Stimulated activated CD8-positive, alpha-beta memory T cell treated with anti-CD3 and anti-CD28 coated beads, Interleukin-15, amount 100 ng/mL, for 1 hour (primary cell): ENCODE results near the gene GRIA1.

Experiments used
- DNase-seq: peaks from one replicate; pipeline ENCODE4 v3.0.0-alpha.2; 2020; ENCODE audit warnings: low read depth

Gene GRIA1

GRCh38 chr5:153780876-153781705 lies 290.6 kb downstream of the GRIA1 start:
- no peak for DNase-seq

GRCh38 chr5:153782589-153783361 lies 292.3 kb downstream of the GRIA1 start:
- no peak for DNase-seq

- no peak for DNase-seq
Measured at GRCh38 chr5:153783362-153783658, 292.8 kb downstream of the GRIA1 start.

GRCh38 chr5:153784277-153784676 lies 293.8 kb downstream of the GRIA1 start:
- no peak for DNase-seq

GRCh38 chr5:153791339-153791738 lies 300.9 kb downstream of the GRIA1 start:
- no peak for DNase-seq

- no peak for DNase-seq
Measured at GRCh38 chr5:153792305-153792704, 301.8 kb downstream of the GRIA1 start.

- DNase-seq: no peak
Measured at GRCh38 chr5:153793699-153794098, 303.2 kb downstream of the GRIA1 start.

- no peak for DNase-seq
Measured at GRCh38 chr5:153794327-153794726, 303.9 kb downstream of the GRIA1 start.

GRCh38 chr5:153796527-153796926 lies 306.1 kb downstream of the GRIA1 start:
- no peak for DNase-seq

- DNase-seq: no peak
Measured at GRCh38 chr5:153797484-153797883, 307.0 kb downstream of the GRIA1 start.

- DNase-seq: no peak
Measured at GRCh38 chr5:153798830-153799229, 308.4 kb downstream of the GRIA1 start.

- no peak for DNase-seq
Measured at GRCh38 chr5:153799466-153799865, 309.0 kb downstream of the GRIA1 start.

GRCh38 chr5:153802050-153802821 lies 311.8 kb downstream of the GRIA1 start:
- DNase-seq: no peak

- no peak for DNase-seq
Measured at GRCh38 chr5:153807801-153808200, 317.3 kb downstream of the GRIA1 start.

- no peak for DNase-seq
Measured at GRCh38 chr5:153809166-153809565, 318.7 kb downstream of the GRIA1 start.

GRCh38 chr5:153813901-153814300 lies 323.4 kb downstream of the GRIA1 start:
- DNase-seq: no peak

- DNase-seq: no peak
Measured at GRCh38 chr5:153816870-153817269, 326.4 kb downstream of the GRIA1 start.

- no peak for DNase-seq
Measured at GRCh38 chr5:153818626-153819025, 328.2 kb downstream of the GRIA1 start.

- no peak for DNase-seq
Measured at GRCh38 chr5:153823036-153823435, 332.6 kb downstream of the GRIA1 start.

- DNase-seq: no peak
Measured at GRCh38 chr5:153824909-153825308, 334.4 kb downstream of the GRIA1 start.

- DNase-seq: no peak
Measured at GRCh38 chr5:153827397-153827796, 336.9 kb downstream of the GRIA1 start.

- DNase-seq: no peak
Measured at GRCh38 chr5:153829510-153830065, 339.1 kb downstream of the GRIA1 start.
